Sciatic nerve (tissue), 2 donors: ENCODE measurements around the gene ATRX. TPM values are rescaled to one million over a fixed set of nuclear protein-coding genes. Genes with fewer than 3 reads are reported as not detected.
"Not testable (repeated sequence)": the region's sequence is repeated elsewhere in the genome, so short reads cannot be mapped to it uniquely, and the experiment has no call there.

Experiments
- ATAC-seq: fragments of 200-7000 bp; cut with Tn5 transposase; one replicate; pipeline ENCODE4 v1.9.1; 2020; ENCODE audit warnings: mild to moderate bottlenecking, moderate library complexity
- DNase-seq: peaks from one replicate; pipeline ENCODE4 v3.0.0-alpha.2; 2020; ENCODE audit warnings: low spot score
- intact Hi-C: fragments of 100-400 bp; cut with DNase I; formaldehyde crosslinking; loops from one replicate; pipeline ENCODE4 v1.14.2; 2022
- total RNA-seq: library from RNA; stranded (reverse); fragmentation: NEBNext Ultra II Directional; extraction: Animal tissue kit (Norgen Biotek cat#: 25700); gene quantifications from one replicate; pipeline ENCODE4 v1.2.1, GENCODE V29; 2021
- donor health status: DM: no; HTN: no; CAD: no.
- donor health status: DM: no; HTN: no; CAD: no.

ATRX gene
- total RNA-seq, 1 donor from 2014 or later = 141 TPM

- intact Hi-C loops = no loop called here
- ATAC-seq (no peak), DNase-seq (no peak)
Measured at GRCh38 chrX:77740376-77740905, 45.6 kb downstream of the ATRX start.

- intact Hi-C loops = no loop called here
- DNase-seq (no peak), ATAC-seq (no peak)
Measured at GRCh38 chrX:77733342-77733741, 52.7 kb downstream of the ATRX start.

- intact Hi-C loops = no loop called here
- DNase-seq (no peak), ATAC-seq (no peak)
Measured at GRCh38 chrX:77731821-77732419, 54.1 kb downstream of the ATRX start.

- DNase-seq, intact Hi-C loops, ATAC-seq: not testable (repeated sequence)
Measured at GRCh38 chrX:77726095-77726494, 59.9 kb downstream of the ATRX start.

- ATAC-seq (no peak), DNase-seq (no peak)
- intact Hi-C loops = no loop called here
Measured at GRCh38 chrX:77723681-77724080, 62.3 kb downstream of the ATRX start.

- ATAC-seq (no peak), DNase-seq (no peak)
- intact Hi-C loops = no loop called here
Measured at GRCh38 chrX:77719388-77719787, 66.6 kb downstream of the ATRX start.

GRCh38 chrX:77704881-77705280 lies 81.1 kb downstream of the ATRX start:
- no peak for ATAC-seq
- intact Hi-C loops = no loop called here
- no peak for DNase-seq

GRCh38 chrX:77698242-77698641 lies 87.8 kb downstream of the ATRX start:
- intact Hi-C loops = no loop called here
- no peak for ATAC-seq
- DNase-seq = no peak

GRCh38 chrX:77694491-77694890 lies 91.5 kb downstream of the ATRX start:
- DNase-seq (no peak), ATAC-seq (no peak)
- intact Hi-C loops = no loop called here

GRCh38 chrX:77693594-77693993 lies 92.4 kb downstream of the ATRX start:
- no peak for ATAC-seq
- no peak for DNase-seq
- intact Hi-C loops = no loop called here

GRCh38 chrX:77691916-77692315 lies 94.1 kb downstream of the ATRX start:
- no peak for DNase-seq
- ATAC-seq = no peak
- intact Hi-C loops = no loop called here

- DNase-seq (no peak), ATAC-seq (no peak)
- intact Hi-C loops = no loop called here
Measured at GRCh38 chrX:77689376-77689775, 96.6 kb downstream of the ATRX start.

GRCh38 chrX:77685683-77686082 lies 100.3 kb downstream of the ATRX start:
- intact Hi-C loops, ATAC-seq, DNase-seq: not testable (repeated sequence)

GRCh38 chrX:77679144-77679543 lies 106.9 kb downstream of the ATRX start:
- ATAC-seq (no peak), DNase-seq (no peak)
- intact Hi-C loops = no loop called here

GRCh38 chrX:77675986-77676385 lies 110.0 kb downstream of the ATRX start:
- intact Hi-C loops = no loop called here
- ATAC-seq = no peak

GRCh38 chrX:77668391-77669237 lies 117.4 kb downstream of the ATRX start:
- ATAC-seq (no peak), DNase-seq (no peak)
- intact Hi-C loops = no loop called here

More at GRCh38 chrX:77675986-77676385, 110.0 kb downstream of the ATRX start:
- no peak for DNase-seq

- no peak for DNase-seq
- intact Hi-C loops = no loop called here
- no peak for ATAC-seq
Measured at GRCh38 chrX:77658886-77659285, 127.1 kb downstream of the ATRX start.

- DNase-seq (no peak), ATAC-seq (no peak)
- intact Hi-C loops = no loop called here
Measured at GRCh38 chrX:77652095-77652494, 133.9 kb downstream of the ATRX start.

GRCh38 chrX:77640702-77641101 lies 145.3 kb downstream of the ATRX start:
- DNase-seq (no peak), ATAC-seq (no peak)
- intact Hi-C loops = no loop called here

- intact Hi-C loops = no loop called here
- ATAC-seq (no peak), DNase-seq (no peak)
Measured at GRCh38 chrX:77639820-77640219, 146.2 kb downstream of the ATRX start.
